Endodermal cell (in vitro differentiated cells): ENCODE measurements around the gene ARGLU1. TPM values are rescaled to one million over a fixed set of nuclear protein-coding genes. Genes with fewer than 3 reads are reported as not detected.
A peak's percentile ranks its signal among the peaks of the same experiment; 100 is the strongest.

Source experiments
- DNase-seq: peaks from one replicate; pipeline ENCODE4 v3.0.0-alpha.2; 2017
- H3K27ac ChIP-seq: 2 replicates; pipeline ENCODE4 v1.5.1; 2013; ENCODE audit warnings: mild to moderate bottlenecking, low read depth, low read length, moderate library complexity
- H3K27me3 ChIP-seq: 2 replicates; pipeline ENCODE4 v1.6.1; 2013; ENCODE audit warnings: mild to moderate bottlenecking, low read length, moderate library complexity; ENCODE audit not compliant: insufficient read depth, control insufficient read depth, poor library complexity, severe bottlenecking
- H3K36me3 ChIP-seq: 2 replicates; pipeline ENCODE4 v1.7.0; 2013; ENCODE audit warnings: mild to moderate bottlenecking, low read length, moderate library complexity; ENCODE audit not compliant: control insufficient read depth, insufficient read depth
- H3K4me1 ChIP-seq: one replicate; pipeline ENCODE4 v1.7.0; 2013; ENCODE audit warnings: low read length; ENCODE audit not compliant: control insufficient read depth, insufficient read depth
- H3K4me3 ChIP-seq: 2 replicates; pipeline ENCODE4 v1.5.1; 2013; ENCODE audit warnings: mild to moderate bottlenecking, low read length, moderate library complexity
- H3K9ac ChIP-seq: 2 replicates; pipeline ENCODE4 v1.6.1; 2013; ENCODE audit warnings: mild to moderate bottlenecking, low read length, moderate library complexity; ENCODE audit not compliant: poor library complexity, severe bottlenecking; ENCODE audit errors: extremely low read depth
- H3K9me3 ChIP-seq: 2 replicates; pipeline ENCODE4 v1.6.1; 2013; ENCODE audit warnings: mild to moderate bottlenecking, low read length, moderate library complexity; ENCODE audit not compliant: control insufficient read depth
- H3K27ac Mint-ChIP-seq: 2 replicates; pipeline ENCODE4 v1.8.0; 2020; ENCODE audit warnings: mixed read lengths
- H3K27me3 Mint-ChIP-seq: 2 replicates; pipeline ENCODE4 v1.8.0; 2021; ENCODE audit warnings: mild to moderate bottlenecking, mixed read lengths; ENCODE audit not compliant: insufficient read depth
- H3K36me3 Mint-ChIP-seq: 2 replicates; pipeline ENCODE4 v1.8.0; 2020; ENCODE audit warnings: low read depth, mixed read lengths
- H3K4me1 Mint-ChIP-seq: 2 replicates; pipeline ENCODE4 v1.8.0; 2020; ENCODE audit warnings: mixed read lengths
- H3K4me3 Mint-ChIP-seq: 2 replicates; pipeline ENCODE4 v1.8.0; 2020; ENCODE audit warnings: mild to moderate bottlenecking, moderate library complexity, mixed read lengths
- H3K9me3 Mint-ChIP-seq: 2 replicates; pipeline ENCODE4 v1.8.0; 2020; ENCODE audit warnings: mild to moderate bottlenecking, mixed read lengths
- CTCF ChIP-seq: fragments of 200-600 bp; sonication (generic); conservative IDR thresholded peaks from 2 replicates; pipeline ENCODE4 v1.5.0; 2021; ENCODE audit warnings: antibody characterized with exemption, mild to moderate bottlenecking
- whole genome bisulfite sequencing, 2 experiments: methylation state at CpG; one replicate each; pipeline versions ENCODE4 v1.1.5 to v1.1.7; 2013; ENCODE audit warnings: missing lambda C conversion rate in 2 of 2, mixed read lengths in 1 of 2; ENCODE audit not compliant: insufficient coverage in 1 of 2, insufficient read length in 1 of 2; 5-methylcytosine and 5-hydroxymethylcytosine counted together
- long read RNA-seq, 4 experiments: library from polyadenylated mRNA in 2 of 4; library from RNA in 1 of 4; library from capped mRNA in 1 of 4; stranded (forward) in 3 of 4; unstranded in 1 of 4; transcript quantifications; one replicate each; pipeline ENCODE4 v2.0.0, GENCODE V29; 2020 to 2021; ENCODE audit warnings: inconsistent platforms in 1 of 4
- polyA plus RNA-seq, 2 experiments: library from polyadenylated mRNA; stranded (reverse); fragments of 50-300 nt; gene quantifications; one replicate each; pipeline ENCODE4 v1.2.3, GENCODE V29; 2013
- total RNA-seq, 2 donors: library from RNA; stranded (reverse); fragmentation: NEBNext Ultra II Directional in 1 of 2; extraction: Animal tissue kit (Norgen Biotek cat#: 25700) in 1 of 2; gene quantifications; 2 replicates in 1 of 2; 3 replicates in 1 of 2; pipeline ENCODE4 v1.2.1, GENCODE V29; 2021

ARGLU1 gene
- total RNA-seq, result 100 to 1,000 TPM in 1 of 2 donors, 10 to 100 TPM in 1; 80.6 to 101 TPM
- polyA plus RNA-seq (2013, experiment 1 of 2), result 228 TPM
- 191 TPM for polyA plus RNA-seq (2013, experiment 2 of 2)
- long read RNA-seq, experiment 1, full-length matches to known transcripts, result 8 of 35 reads
- long read RNA-seq, experiment 1, partial matches to known transcripts, result 18 of 35 reads
- long read RNA-seq, experiment 1, other reads (novel, unspliced or antisense), result 9 of 35 reads
- long read RNA-seq, experiment 2, full-length matches to known transcripts, result 282 of 308 reads
- long read RNA-seq, experiment 2, partial matches to known transcripts, result 22 of 308 reads
- long read RNA-seq, experiment 2, other reads (novel, unspliced or antisense), result 4 of 308 reads
- long read RNA-seq, experiment 3, full-length matches to known transcripts, result 260 of 322 reads
- long read RNA-seq, experiment 3, partial matches to known transcripts, result 47 of 322 reads
- long read RNA-seq, experiment 3, other reads (novel, unspliced or antisense), result 15 of 322 reads
- long read RNA-seq, experiment 4, full-length matches to known transcripts, result 12 of 20 reads
- long read RNA-seq, experiment 4, partial matches to known transcripts, result 8 of 20 reads
- long read RNA-seq, experiment 4, other reads (novel, unspliced or antisense), result 0 of 20 reads

GRCh38 chr13:106567474-106568298, at the start of gene ARGLU1:
Gene ARGLU1 (minus strand): TSS chr13:106568137. CDS start chr13:106567919, 218 bp downstream.
- peaks cover 2% of the 10 kb centered on the region for H3K36me3 Mint-ChIP-seq
- peak within 1 kb of the TSS; percentile 74 for H3K9ac ChIP-seq
- no peaks in the 10 kb centered on the region for H3K9me3 ChIP-seq
- peak within 1 kb of the TSS; percentile 98 for H3K4me3 Mint-ChIP-seq
- 0% methylated on average over 47 to 108 of the region's 108 CpGs for WGBS, 2 experiments
- H3K36me3 ChIP-seq, result no peaks in the 10 kb centered on the region
- peak; percentile 98 for DNase-seq
- H3K27me3 Mint-ChIP-seq, result no peaks in the 10 kb centered on the region
- peak within 1 kb of the TSS; percentile 97 for H3K4me3 ChIP-seq
- no peak for TF ChIP-seq CTCF
- no peaks in the 10 kb centered on the region for H3K27me3 ChIP-seq
- H3K4me1 Mint-ChIP-seq, result peaks cover 41% of the 10 kb centered on the region
- H3K27ac ChIP-seq, result peak within 1 kb of the TSS; percentile 92
- H3K4me1 ChIP-seq, result no peaks in the 10 kb centered on the region
- H3K27ac Mint-ChIP-seq, result peak within 1 kb of the TSS; percentile 96
- H3K9me3 Mint-ChIP-seq, result no peaks in the 10 kb centered on the region

- no peaks in the 10 kb centered on the region for H3K4me1 ChIP-seq
- H3K4me1 Mint-ChIP-seq, result peaks cover 12% of the 10 kb centered on the region
- peak; percentile 85 for DNase-seq
- TF ChIP-seq CTCF, result no peak
- H3K36me3 Mint-ChIP-seq, result no peaks in the 10 kb centered on the region
- H3K9me3 ChIP-seq, result no peaks in the 10 kb centered on the region
- H3K27me3 Mint-ChIP-seq, result peaks cover 98% of the 10 kb centered on the region
- H3K9ac ChIP-seq, result no peak overlapping the region
- no peak overlapping the region for H3K27ac Mint-ChIP-seq
- H3K27me3 ChIP-seq, result peaks cover 98% of the 10 kb centered on the region
- no peak overlapping the region for H3K4me3 ChIP-seq
- H3K27ac ChIP-seq, result no peak overlapping the region
- no peak overlapping the region for H3K4me3 Mint-ChIP-seq
- no peaks in the 10 kb centered on the region for H3K36me3 ChIP-seq
- WGBS, 2 experiments, result 42 to 48% methylated on average over 1 to 3 of the region's 3 CpGs
- no peaks in the 10 kb centered on the region for H3K9me3 Mint-ChIP-seq
Measured at GRCh38 chr13:106617561-106617960, 49.6 kb upstream of the ARGLU1 start.

GRCh38 chr13:106616729-106617128, 48.8 kb upstream of the ARGLU1 start:
- Mint-ChIP-seq H3K36me3 (no peaks in the 10 kb centered on the region), H3K27ac (no peak overlapping the region), H3K27me3 (peaks cover 98% of the 10 kb centered on the region), H3K4me3 (no peak overlapping the region), H3K9me3 (no peaks in the 10 kb centered on the region), H3K4me1 (peaks cover 11% of the 10 kb centered on the region)
- H3K9me3 ChIP-seq, result no peaks in the 10 kb centered on the region
- DNase-seq, result no peak
- H3K27ac ChIP-seq, result no peak overlapping the region
- TF ChIP-seq CTCF, result no peak
- no peak overlapping the region for H3K9ac ChIP-seq
- peaks cover 98% of the 10 kb centered on the region for H3K27me3 ChIP-seq
- no peak overlapping the region for H3K4me3 ChIP-seq
- no peaks in the 10 kb centered on the region for H3K4me1 ChIP-seq
- WGBS, 2 experiments, result 98% methylated on average over 3 of the region's 3 CpGs; no CpG with 5 or more reads in 1 of the 2 experiments
- no peaks in the 10 kb centered on the region for H3K36me3 ChIP-seq
